Esophagus mucosa (tissue), 1 donor: ENCODE results near the gene CACNA1C. TPM values are rescaled to one million over a fixed set of nuclear protein-coding genes. Genes with fewer than 3 reads are reported as not detected.

Experiments
- ATAC-seq: fragments of 200-7000 bp; cut with Tn5 transposase; one replicate; pipeline ENCODE4 v1.9.1; 2020
- total RNA-seq: library from RNA; stranded (reverse); gene quantifications from one replicate; pipeline ENCODE4 v1.2.4, GENCODE V29; 2023
- donor health status: DM: yes; HTN: yes; CAD: no.

CACNA1C gene
- total RNA-seq, 1 donor from 2014 or later = 1.1 TPM

DNA sequence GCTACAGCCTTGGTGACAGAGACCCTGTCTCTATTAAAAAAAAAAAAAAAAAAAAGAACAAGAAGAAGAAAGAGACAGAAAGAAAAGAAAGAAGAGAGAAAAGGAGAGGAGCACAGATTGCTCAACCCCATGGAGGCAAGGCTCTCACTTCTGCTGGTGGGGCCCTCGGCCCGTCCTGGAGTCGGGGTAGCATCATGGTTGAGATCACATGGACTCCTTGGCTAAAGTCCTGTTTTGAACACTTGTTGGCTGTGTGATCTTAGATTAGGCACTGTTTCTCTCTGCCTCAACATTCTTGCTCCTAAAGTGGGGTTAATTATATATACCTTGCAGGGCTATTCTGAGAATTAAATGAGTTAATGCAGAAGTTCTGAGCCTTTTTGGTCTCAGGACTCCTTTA lies 207.7 kb downstream of the CACNA1C start:
- no peak for ATAC-seq

DNA sequence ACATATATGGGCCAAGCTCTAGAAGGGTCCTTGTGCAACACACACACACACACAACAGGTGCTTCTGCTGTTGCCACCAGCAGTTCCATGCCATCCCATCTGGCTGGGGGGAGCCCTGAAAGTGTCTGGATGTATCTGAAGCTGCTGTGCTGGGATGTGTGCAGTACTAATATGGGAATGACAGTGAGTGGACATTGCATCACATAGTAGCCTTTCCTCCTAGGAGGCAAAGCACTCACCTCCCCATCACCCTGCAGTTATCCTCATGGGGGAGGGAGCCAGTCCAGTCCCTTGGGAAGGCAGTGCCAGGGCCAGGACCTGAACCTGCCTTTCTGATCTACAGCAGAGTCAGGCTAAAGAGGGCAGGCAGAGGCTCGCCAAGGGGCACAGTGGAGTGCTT lies 208.9 kb downstream of the CACNA1C start:
- no peak for ATAC-seq

DNA sequence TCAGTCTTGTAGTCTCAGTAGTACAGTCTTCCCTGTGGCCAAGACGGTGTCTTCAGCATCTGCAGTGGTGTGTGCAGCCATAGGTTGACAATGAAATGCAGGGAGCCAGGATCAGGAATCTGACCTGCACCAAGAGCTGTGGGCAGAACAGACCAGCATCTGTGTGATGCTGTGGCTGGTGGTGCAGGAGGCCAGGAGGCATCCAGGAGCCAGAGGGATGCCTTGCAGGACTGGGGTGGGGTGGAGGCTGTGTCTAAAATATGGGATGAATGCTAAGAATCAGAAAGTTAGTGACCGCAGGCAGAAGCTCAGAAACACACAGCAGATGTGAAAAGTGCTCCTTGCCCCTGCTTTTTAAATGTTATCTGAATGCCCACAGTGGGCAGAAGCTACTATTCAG lies 209.7 kb downstream of the CACNA1C start:
- ATAC-seq = no peak

DNA sequence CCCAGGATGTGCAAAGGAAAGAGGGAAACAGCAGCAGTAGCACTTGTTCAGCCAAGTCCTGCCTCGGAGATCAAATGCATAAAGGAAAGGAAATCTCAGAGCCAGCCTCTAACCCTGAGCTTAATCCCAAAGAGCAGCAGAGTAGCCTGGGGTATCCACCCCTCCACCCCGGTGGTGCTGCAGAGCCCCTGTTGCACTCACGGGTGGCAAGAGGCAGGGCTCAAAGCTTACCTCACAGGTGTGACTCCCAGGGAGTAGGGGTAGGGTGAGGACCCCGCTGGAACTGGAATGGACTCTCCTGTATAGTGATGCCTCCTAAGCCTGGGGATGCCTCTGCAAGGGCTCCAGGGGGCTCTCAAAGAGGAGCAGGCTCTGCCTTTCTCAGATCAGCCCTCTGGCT lies 211.1 kb downstream of the CACNA1C start:
- no peak for ATAC-seq

DNA sequence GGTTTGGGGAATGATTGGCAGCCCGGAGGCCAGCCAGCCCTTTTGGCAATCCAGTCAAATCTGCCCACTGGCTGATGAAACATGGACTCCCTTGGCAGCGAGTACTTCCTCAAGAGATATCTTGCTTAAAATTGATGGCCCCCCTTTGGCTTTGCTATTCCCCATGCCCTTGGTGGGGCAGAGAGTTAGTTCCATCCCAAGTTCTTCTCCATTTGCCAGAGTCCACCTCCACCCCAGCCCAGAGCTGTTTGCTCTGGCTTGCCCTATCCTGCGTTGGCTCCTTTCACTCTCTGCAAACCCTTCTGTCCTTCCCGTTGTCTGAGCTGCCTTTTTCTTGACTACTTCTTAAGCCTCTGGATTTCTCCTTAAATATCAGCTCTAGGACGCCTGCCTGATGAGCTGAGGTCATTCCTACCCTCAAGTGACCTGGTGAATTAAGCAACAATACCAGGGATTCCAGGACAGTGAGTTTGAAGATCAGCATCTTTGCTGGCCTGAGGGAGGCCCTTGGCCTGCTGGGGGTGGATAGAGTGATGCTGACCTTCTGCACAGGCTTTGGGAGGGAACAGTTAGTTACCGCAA lies 212.0 kb downstream of the CACNA1C start:
- ATAC-seq = no peak

DNA sequence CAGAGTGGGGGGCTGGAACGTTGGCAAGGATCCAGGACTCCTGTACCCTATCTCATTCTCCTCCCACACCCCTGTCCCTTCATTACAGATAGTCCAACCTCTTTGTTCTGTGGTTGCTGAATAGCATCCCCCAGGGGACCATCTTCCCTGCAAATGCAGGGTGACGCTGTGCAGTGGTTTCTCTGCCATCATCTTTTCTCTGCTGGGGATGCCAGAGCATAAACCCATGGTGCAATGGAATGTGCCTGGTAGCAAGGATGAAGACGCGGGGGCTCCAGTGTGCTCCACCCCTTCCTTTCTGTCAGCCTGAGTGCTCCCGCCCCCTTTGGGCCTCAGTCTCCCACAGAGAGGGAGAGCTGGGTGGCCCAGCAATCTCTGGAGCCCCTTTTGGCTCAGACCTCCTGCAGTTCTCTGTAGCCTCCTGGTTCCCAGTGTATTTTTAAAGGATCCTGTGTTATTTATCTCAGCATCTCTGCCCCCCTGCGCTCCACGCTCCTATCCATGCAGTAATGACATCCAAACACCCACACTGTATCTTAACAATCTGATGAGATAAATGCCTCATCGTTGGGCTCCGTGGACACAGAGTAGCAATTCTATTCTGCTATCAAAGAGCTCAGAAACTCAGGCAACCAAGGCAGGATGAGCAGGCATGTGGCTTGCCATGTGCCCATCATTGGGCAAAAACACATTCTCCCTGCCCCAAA lies 212.8 kb downstream of the CACNA1C start:
- no peak for ATAC-seq

DNA sequence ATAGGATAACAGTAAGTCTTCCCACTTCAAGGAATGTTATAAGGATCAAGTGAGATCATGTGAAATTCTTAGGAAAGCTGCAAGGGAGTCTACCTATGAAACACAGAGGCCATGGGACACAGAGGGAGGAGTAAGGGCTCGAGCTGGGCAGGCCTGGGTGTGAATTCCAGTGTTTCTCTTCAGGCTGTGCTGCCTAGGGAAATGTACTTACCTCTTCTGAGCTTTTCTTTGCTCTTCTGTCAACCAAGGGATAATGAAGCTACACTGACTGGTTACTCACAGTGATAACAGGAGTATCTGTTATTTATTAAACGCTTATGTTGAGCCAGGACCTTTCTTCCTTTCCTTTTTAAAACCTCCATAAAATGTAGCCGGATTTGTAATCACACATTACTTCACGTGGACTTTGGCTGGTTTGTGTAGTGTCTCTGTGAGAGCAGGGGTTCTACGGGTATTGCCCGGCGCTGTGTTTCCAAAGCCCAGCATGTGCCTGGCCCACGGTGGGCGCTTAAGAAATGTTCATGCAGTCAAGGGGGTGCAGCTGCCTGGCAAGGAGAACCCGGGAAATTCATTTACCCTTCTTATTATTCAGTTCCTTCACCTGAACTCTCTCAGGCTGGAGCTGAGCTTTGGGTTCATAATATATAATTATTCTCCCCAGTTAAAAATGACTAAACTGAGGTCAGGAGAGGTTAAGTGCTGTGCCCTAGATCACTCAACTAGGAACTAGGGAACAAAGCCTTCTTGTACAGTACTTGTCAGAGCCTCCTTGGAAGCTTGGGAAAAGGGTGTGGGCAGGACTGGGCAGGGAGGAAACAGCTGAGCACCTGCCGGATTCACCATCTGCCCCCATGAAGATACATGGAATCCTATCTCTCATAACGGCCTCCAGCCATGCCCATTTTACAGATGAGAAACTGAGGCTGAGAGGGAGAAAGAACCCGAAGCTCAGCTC lies 214.2 kb downstream of the CACNA1C start:
- no peak for ATAC-seq

DNA sequence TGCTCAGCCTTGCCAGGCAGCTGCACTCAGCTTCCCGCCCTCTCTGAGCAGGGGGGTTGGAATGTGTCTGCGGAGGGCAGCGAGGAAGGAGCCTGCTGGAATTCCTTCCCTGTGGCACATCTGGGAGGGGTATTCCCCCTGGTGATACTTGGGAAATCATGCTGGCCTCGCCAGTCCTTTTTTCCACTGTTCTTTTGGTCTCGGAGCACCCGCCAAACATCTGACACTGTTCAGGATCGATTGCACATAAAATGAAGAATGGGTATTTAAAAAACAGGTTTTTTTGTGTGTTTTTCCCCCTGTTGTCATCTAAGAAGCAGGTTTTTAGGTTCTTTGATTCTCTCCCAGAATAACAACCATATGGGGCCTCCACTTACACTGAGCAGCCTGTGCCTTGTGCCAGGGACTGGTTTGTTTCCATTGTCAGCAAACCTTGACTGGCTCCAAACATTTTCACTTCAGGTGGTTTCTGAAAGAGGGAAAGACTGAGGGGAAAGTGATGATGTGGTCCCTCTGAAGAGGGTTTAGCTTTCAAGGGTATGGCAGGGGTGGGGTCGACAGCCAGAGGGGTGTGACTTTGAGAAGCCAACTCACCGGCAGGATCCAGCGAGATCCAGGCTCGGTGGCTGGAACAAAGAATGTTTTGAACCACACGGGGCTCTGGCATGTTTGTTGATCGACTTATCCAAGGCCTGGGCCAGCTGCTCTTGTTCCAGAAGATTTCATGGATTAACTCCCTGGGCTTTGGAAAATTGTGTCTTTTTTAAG lies 215.1 kb downstream of the CACNA1C start:
- no peak for ATAC-seq

DNA sequence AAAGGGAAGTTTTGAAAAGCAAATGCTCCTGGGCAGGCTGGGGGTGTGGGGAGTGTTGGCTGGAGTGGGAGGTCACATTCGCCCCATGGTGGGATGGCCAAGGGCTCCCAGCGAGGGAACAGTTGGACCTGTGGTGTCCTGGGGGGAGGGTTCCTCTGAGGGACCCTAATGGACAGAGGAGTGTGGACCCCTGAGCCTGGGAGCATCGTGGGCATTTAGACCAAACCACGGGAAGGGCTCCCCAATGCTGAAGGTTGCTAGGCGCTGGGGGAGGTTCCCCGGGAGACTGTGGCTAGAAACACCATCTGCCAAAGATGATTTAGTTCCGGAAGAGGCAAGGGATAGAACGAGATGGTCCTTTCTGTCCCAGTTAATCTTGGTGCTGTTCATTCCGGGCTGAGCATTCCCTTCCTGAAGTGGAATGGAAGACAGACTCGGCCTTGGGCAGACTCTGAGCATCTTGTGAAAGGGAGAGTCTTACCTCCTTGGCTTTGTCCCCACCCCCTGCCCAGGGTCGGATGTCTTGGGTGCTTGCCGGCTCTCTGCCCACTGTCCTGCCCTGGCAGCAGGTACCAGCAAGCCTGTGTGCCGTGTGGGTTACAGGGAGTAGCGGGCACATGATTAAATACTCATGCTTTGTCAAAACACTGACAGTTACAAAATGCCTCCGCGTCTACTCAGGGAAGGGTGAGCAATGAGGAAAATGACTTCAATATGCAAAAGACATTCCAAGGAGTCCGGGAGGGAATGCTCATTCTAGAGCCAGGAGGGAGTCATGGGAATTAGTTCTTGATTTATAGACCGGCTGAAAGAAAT lies 215.9 kb downstream of the CACNA1C start:
- peak; percentile 34 for ATAC-seq

DNA sequence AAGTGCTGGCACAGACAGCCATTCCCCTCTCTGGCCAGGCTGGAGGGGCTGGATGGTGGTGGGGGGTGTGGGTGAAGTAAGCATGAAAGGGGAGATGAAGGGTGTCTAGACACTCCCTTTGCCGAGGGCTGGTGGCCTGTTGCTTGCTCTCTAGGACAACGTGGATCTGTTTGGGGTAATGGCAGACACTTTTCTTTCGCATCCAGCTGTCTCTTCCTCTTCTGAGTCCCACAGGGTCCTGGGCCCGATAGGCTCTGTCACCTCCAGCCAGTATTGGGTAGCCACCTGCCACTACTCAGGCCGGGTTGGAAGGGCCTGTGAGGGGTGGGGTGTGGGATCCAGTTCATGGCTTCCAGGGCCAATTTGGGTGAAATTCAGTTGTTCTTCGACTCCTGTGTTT lies 218.1 kb downstream of the CACNA1C start:
- no peak for ATAC-seq

DNA sequence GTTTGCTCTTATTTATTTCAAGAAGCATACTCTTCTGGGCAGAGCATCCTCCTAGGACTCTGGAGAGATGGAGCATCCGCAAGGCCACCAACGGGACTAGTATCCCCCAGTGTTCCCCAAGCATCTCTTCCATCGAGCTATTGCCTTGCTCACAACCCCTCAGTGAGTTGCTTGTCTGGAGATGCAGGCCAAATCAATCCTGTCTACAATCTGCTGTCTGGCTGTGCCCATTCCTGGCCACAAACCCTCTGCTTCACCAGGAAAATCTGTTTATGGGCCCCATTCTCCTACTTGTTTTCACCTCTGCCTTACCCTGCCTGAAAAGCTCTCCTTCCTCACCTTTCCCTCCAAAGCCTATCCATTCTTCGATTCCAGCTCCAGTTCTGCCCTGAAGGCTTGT lies 219.2 kb downstream of the CACNA1C start:
- no peak for ATAC-seq

DNA sequence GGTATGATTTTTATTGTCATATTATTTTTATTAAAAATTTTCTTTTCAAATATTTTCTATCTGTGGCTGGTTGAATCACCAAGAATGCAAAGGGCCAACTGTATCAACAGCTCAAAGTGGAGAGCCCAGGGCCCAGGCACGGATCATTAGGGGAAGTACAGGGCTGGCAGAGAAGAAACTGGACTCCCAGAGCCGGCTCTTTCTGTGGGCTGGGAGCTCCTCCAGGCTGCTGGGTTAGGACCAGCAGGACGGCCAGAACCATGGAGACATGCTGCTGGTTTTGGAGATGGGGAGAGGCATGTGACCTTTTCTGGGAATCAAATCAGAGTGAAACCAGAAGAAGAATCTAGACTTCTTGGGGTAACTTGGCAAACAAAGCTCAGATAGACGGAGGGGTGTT lies 220.5 kb downstream of the CACNA1C start:
- ATAC-seq = no peak

DNA sequence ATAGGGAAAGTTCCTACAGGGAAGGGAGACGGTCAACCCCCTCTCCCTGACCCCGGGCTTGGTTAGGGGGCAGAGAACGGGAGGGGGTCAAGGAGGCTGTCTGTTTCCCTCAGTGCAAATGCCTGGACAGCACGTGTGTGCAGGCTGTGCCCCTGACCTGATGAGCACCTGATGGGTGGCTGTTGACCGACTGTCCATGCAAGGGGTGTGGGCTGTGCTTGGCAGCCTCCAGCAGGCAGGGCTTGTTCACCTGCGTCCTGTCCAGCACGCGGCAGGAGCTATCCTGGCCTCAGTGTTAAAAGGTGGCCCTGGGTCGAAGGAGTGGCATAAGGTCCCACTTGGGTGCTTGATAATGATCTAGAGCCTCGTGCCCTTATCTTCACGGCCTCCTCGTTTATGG lies 221.0 kb downstream of the CACNA1C start:
- no peak for ATAC-seq

DNA sequence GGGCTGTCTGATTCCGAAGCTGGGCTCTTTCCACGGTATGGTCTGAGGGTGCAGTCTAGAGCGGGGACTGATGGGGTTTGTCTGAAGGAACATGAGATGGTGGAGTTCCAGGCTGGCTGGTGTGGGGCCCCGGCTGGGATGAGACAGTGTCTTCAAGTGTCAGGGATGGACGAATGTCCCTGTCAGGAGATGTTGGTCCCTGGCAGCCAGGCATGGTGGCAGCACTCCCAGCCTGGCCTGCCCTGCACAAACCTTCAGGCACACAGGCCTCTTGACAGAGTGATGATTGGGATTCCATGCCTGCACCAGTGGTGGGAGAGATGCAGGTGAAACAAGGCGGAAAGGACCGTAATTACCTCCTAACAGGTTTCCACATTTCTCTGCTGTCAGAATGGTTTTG lies 221.9 kb downstream of the CACNA1C start:
- no peak for ATAC-seq

DNA sequence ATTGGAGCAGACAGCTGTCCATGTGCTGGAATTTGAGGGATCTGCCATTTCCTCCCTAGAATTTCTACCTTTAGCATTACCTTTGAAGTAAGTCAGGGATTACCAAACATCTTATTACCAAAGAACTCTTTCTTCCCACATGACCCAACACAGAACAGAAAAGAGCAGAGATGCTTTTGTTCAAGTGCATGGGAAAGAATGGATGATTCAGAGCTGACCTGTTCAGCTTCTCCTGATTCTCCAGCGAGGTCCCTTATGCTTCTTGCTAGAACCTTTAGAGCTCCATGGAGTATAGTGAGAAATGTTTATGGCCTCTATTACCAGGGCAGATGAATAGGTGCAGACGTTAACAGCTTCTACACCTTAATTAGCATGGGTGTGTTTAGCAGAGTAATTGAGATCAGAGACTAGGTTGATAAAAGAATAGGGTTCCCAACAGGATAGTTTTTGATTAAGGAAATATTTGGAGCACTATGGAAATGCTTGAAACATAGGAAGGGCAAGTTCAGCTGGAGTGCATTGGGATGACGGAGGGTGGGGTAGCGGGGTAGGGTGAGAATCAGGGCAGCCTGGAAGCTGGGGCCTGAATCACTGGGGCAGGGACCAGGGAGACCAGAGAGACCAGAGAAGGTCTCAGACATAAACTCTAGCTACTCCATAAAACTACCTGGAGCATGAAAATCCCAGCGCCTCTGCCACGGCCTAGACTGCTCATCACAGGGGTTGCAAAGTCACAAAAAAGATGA lies 223.7 kb downstream of the CACNA1C start:
- no peak for ATAC-seq

DNA sequence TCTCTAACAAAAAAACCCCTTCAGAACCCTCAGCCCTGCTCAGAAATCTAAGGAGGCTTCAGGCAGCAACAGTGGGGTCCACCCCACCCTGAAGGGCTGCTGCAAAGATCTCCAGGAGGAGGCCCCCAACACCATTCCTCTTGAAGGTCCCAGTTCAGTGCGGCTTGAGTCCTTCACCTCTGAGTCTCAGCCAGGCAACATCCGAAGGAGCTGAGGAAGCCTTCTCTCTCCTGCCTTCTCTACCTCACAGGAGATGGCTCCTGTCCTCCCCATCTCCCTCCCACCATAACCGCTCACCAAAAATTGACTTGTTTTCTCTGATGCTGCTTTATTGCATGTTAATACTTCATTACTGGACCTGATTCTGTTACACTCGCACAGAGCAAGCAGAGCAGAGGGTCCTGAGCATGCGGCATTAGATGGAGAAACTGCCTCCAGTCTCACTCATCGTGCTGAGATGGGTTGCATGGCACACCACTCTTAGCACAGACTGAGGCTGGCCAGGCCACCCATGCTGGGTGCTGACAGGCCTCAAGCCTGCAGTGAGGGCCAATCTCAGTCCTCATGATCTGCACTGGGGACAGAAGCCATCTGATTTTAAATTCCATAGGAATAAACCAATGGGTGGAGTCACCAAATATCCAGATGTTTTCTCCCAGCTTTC lies 224.8 kb downstream of the CACNA1C start:
- no peak for ATAC-seq

DNA sequence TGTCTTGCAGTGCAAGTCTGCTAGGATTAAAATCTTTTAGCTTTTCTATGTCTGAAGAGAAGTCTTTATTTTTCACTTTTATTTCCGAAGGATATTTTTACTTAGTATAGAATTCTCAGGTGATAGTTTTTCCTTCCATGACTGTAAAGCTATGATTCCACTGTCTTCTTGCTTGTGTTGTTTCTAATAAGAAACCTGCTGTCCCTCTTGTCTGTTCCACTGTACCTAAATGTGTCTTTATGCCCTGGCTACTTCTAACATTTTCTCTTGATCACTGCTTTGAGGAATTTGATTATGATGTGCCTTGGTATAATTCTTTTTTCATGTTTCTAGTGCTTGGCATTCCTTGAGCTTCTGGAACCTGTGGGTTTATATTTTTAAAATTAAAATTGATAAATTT lies 228.7 kb downstream of the CACNA1C start:
- ATAC-seq = no peak

DNA sequence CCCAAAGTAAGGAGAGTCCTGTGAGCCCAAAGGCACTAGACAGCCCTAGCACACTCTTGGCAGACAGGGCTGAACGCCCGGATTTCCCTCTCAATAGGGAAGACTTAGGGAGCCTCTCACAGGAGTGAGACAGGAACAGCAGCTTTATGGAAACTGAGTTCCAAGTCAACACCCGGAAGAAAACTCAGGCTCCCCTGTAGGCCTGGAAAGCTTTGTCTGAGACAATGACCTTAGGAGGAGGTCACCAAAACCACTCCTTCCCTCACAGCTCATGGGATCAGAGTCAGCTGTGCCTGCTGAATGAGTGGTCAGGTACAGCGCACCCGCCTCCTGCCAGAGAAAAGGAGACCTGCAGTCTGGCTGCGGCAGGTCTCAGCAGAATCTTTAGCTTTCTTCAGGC lies 229.5 kb downstream of the CACNA1C start:
- no peak for ATAC-seq

DNA sequence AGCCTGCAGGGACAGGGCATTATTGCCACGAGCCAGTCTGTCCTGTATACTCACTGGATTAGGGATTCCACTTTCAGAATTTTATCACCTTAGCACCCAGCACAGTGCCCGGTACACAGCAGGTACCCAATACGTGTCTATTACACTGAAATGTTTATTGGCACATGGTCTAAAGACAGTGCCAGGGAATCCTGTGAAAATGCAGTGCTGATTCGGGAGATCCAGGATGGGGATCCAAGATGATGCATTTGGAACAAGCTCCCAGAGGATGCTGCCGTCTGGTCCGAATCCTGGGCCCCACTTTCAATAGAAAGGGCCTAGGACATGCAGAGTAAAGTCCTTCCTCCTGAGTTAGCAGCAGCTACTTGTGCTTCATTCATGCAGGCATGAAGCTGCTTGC lies 230.7 kb downstream of the CACNA1C start:
- ATAC-seq = no peak

DNA sequence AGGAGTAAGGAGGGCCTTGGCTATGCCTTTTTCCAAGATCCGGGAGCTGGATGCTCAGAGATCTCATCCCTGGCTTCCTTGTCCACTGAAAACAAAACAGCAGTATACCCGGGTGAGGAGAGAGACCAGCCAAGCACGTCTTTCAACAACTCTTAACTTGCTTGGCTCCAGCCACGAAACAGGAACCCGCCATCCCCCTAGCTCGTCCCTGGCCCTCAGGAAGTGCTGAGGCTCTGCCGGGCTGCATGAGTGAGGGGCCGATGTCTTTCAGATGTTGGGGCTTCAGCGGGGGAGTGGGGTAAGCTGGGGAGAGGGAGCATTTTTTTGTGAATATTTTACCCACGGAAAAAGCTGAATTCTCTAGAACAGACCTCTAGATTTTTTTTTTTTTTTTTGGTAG lies 231.1 kb downstream of the CACNA1C start:
- ATAC-seq = peak; percentile 24
